CD14-positive monocyte (primary cell): ENCODE results near the gene CHAD. TPM values are rescaled to one million over a fixed set of nuclear protein-coding genes. Genes with fewer than 3 reads are reported as not detected.

Experiments used
- DNase-seq, 3 donors: peaks; one replicate each; pipeline ENCODE4 v3.0.0-alpha.2; 2011 to 2022
- H2AFZ ChIP-seq: 2 replicates; pipeline ENCODE4 v1.6.0; 2012; ENCODE audit warnings: mild to moderate bottlenecking, low read depth, low read length, inconsistent platforms; ENCODE audit not compliant: insufficient read depth, poor library complexity, severe bottlenecking
- H3K27ac ChIP-seq, 2 donors: 1 replicate in 1 of 2; 2 replicates in 1 of 2; pipeline ENCODE4 v1.5.1; 2012 to 2013; ENCODE audit warnings: low read length in 2 of 2, control low read depth in 1 of 2, inconsistent platforms in 1 of 2, low read depth in 1 of 2, mild to moderate bottlenecking in 1 of 2
- H3K27me3 ChIP-seq, 2 donors: one replicate each; pipeline versions ENCODE4 v1.6.0 to v1.6.1; 2011 to 2013; ENCODE audit warnings: low read length in 2 of 2; ENCODE audit not compliant: control insufficient read depth in 2 of 2, insufficient read depth in 2 of 2
- H3K36me3 ChIP-seq, 2 donors: replicated peaks in 1 of 2; 1 replicate in 1 of 2; 2 replicates in 1 of 2; pipeline versions ENCODE4 v1.5.1 to v1.6.1; 2012 to 2013; ENCODE audit warnings: low read length in 2 of 2, control low read depth in 1 of 2, inconsistent platforms in 1 of 2, mild to moderate bottlenecking in 1 of 2; ENCODE audit not compliant: insufficient read depth in 2 of 2, control insufficient read depth in 1 of 2
- H3K4me1 ChIP-seq, 2 donors: 1 replicate in 1 of 2; 2 replicates in 1 of 2; pipeline versions ENCODE4 v1.5.1 to v1.6.1; 2012 to 2013; ENCODE audit warnings: low read length in 2 of 2, control low read depth in 1 of 2, inconsistent platforms in 1 of 2, mild to moderate bottlenecking in 1 of 2, moderate library complexity in 1 of 2; ENCODE audit not compliant: insufficient read depth in 2 of 2, control insufficient read depth in 1 of 2
- H3K4me2 ChIP-seq: replicated peaks from 2 replicates; pipeline ENCODE3; 2012; ENCODE audit warnings: low read length, moderate library complexity, mild to moderate bottlenecking; ENCODE audit not compliant: poor library complexity, severe bottlenecking; ENCODE audit errors: extremely low read depth
- H3K4me3 ChIP-seq, 3 experiments: fragments of 200-600 bp in 1 of 3; sonication (generic) in 1 of 3; replicated peaks in 1 of 3; 1 replicate in 2 of 3; 2 replicates in 1 of 3; pipeline ENCODE4 v1.5.1; 2011 to 2013; ENCODE audit warnings: low read length in 3 of 3, mild to moderate bottlenecking in 3 of 3, control low read depth in 2 of 3, low read depth in 2 of 3, inconsistent platforms in 1 of 3, moderate library complexity in 1 of 3
- H3K79me2 ChIP-seq: 2 replicates; pipeline ENCODE4 v1.6.0; 2012; ENCODE audit warnings: mild to moderate bottlenecking, control low read depth, inconsistent platforms, low read length, moderate library complexity; ENCODE audit not compliant: insufficient read depth
- H3K9ac ChIP-seq: 2 replicates; pipeline ENCODE4 v1.6.0; 2017; ENCODE audit warnings: low read length, mild to moderate bottlenecking; ENCODE audit not compliant: insufficient read depth, poor library complexity, severe bottlenecking
- H3K9me3 ChIP-seq, 2 donors: replicated peaks in 1 of 2; 1 replicate in 1 of 2; 2 replicates in 1 of 2; pipeline versions ENCODE4 v1.5.1 to v1.6.1; 2012 to 2013; ENCODE audit warnings: low read length in 2 of 2, control low read depth in 1 of 2; ENCODE audit not compliant: control insufficient read depth in 1 of 2, insufficient read depth in 1 of 2
- H4K20me1 ChIP-seq: 2 replicates; pipeline ENCODE4 v1.6.0; 2012; ENCODE audit warnings: mild to moderate bottlenecking, low read length, control low read depth, moderate library complexity; ENCODE audit not compliant: insufficient read depth
- H3K27ac Mint-ChIP-seq, 7 donors: one replicate each; pipeline ENCODE4 v1.8.0; 2020; ENCODE audit warnings: mild to moderate bottlenecking in 7 of 7, mixed read lengths in 7 of 7, moderate library complexity in 6 of 7, inconsistent platforms in 2 of 7
- H3K27me3 Mint-ChIP-seq, 3 donors: one replicate each; pipeline ENCODE4 v1.8.0; 2021 to 2022; ENCODE audit warnings: low read depth in 3 of 3, mild to moderate bottlenecking in 3 of 3, mixed read lengths in 3 of 3, moderate library complexity in 3 of 3, inconsistent platforms in 1 of 3
- H3K36me3 Mint-ChIP-seq, 2 donors: one replicate each; pipeline ENCODE4 v1.8.0; 2020; ENCODE audit warnings: mixed read lengths in 2 of 2, inconsistent platforms in 1 of 2, mild to moderate bottlenecking in 1 of 2
- H3K4me1 Mint-ChIP-seq: one replicate; pipeline ENCODE4 v1.8.0; 2020; ENCODE audit warnings: mild to moderate bottlenecking, mixed read lengths
- H3K4me3 Mint-ChIP-seq, 2 donors: one replicate each; pipeline ENCODE4 v1.8.0; 2020; ENCODE audit warnings: mild to moderate bottlenecking in 2 of 2, mixed read lengths in 2 of 2, moderate library complexity in 1 of 2
- H3K9me3 Mint-ChIP-seq, 7 donors: one replicate each; pipeline ENCODE4 v1.8.0; 2020 to 2022; ENCODE audit warnings: mixed read lengths in 7 of 7, mild to moderate bottlenecking in 6 of 7, moderate library complexity in 6 of 7, inconsistent platforms in 2 of 7
- WGBS: methylation state at CpG from one replicate; pipeline ENCODE4 v1.1.5; 2013; ENCODE audit warnings: missing lambda C conversion rate; ENCODE audit not compliant: insufficient coverage; 5-methylcytosine and 5-hydroxymethylcytosine counted together
- intact Hi-C, 2 donors: fragments of 100-400 bp; cut with micrococcal nuclease; formaldehyde crosslinking; loops; one replicate each; pipeline versions ENCODE4 v1.15.0 to v1.15.1; 2023
- polyA plus RNA-seq, 3 donors: library from polyadenylated mRNA; depleted of rRNA in 1 of 3; unstranded in 2 of 3; stranded (reverse) in 1 of 3; fragments of 300-500 nt in 2 of 3; fragments of >200 nt in 1 of 3; fragmentation: Illumina TruSeq in 2 of 3; gene quantifications; 1 replicate in 2 of 3; 2 replicates in 1 of 3; pipeline ENCODE4 v1.2.3, GENCODE V29; 2012 to 2021
- TF ChIP-seq, protein P1 (sequence below): fragments of 200-600 bp; IDR thresholded peaks from one replicate; pipeline ENCODE4 v1.8.0; 2022; ENCODE audit warnings: antibody characterized with exemption, mild to moderate bottlenecking

The CHAD gene
- polyA plus RNA-seq, 3 donors = not detected

DNA sequence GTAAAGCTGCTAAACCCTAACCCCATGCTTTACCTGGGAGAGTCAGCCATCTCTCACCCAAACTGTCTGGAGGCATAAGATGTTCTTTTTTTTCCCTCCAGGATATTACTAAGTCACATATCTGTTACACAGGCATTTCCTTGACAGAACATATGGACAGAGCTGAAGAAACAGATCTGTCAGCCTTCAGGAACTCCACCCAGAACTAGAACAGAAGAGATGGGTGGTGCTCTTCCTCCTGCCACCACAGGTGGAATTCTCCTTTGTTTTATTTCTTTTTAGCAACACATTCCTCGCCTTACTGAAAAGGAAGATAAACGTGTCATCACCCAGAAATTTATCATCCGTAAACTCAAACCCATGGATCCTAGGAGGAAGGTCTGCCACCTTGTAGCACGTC, 48.3 kb upstream of the CHAD start:
- Mint-ChIP-seq H3K27me3 (peaks cover 1 to 4% (median 2%) of the 10 kb centered on the region in 3 donors), H3K27ac (no peak overlapping the region), H3K36me3 (no peaks in the 10 kb centered on the region), H3K4me3 (no peak overlapping the region), H3K4me1 (peaks cover 6% of the 10 kb centered on the region), H3K9me3 (no peaks in the 10 kb centered on the region)
- TF ChIP-seq, protein P1, sequence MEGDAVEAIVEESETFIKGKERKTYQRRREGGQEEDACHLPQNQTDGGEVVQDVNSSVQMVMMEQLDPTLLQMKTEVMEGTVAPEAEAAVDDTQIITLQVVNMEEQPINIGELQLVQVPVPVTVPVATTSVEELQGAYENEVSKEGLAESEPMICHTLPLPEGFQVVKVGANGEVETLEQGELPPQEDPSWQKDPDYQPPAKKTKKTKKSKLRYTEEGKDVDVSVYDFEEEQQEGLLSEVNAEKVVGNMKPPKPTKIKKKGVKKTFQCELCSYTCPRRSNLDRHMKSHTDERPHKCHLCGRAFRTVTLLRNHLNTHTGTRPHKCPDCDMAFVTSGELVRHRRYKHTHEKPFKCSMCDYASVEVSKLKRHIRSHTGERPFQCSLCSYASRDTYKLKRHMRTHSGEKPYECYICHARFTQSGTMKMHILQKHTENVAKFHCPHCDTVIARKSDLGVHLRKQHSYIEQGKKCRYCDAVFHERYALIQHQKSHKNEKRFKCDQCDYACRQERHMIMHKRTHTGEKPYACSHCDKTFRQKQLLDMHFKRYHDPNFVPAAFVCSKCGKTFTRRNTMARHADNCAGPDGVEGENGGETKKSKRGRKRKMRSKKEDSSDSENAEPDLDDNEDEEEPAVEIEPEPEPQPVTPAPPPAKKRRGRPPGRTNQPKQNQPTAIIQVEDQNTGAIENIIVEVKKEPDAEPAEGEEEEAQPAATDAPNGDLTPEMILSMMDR = no peak
- Histone ChIP-seq H3K36me3 (no peaks in the 10 kb centered on the region), H3K27ac (no peak overlapping the region), H3K4me2 (no peak overlapping the region), H2AFZ (no peak overlapping the region), H3K9me3 (no peaks in the 10 kb centered on the region), H3K4me3 (no peak overlapping the region), H3K9ac (no peak overlapping the region), H3K27me3 (no peaks in the 10 kb centered on the region), H4K20me1 (no peaks in the 10 kb centered on the region), H3K4me1 (no peaks in the 10 kb centered on the region), H3K79me2 (no peaks in the 10 kb centered on the region)
- intact Hi-C loops = no loop called here
- 93% methylated on average over 4 of the region's 4 CpGs for WGBS
- DNase-seq = no peak

DNA sequence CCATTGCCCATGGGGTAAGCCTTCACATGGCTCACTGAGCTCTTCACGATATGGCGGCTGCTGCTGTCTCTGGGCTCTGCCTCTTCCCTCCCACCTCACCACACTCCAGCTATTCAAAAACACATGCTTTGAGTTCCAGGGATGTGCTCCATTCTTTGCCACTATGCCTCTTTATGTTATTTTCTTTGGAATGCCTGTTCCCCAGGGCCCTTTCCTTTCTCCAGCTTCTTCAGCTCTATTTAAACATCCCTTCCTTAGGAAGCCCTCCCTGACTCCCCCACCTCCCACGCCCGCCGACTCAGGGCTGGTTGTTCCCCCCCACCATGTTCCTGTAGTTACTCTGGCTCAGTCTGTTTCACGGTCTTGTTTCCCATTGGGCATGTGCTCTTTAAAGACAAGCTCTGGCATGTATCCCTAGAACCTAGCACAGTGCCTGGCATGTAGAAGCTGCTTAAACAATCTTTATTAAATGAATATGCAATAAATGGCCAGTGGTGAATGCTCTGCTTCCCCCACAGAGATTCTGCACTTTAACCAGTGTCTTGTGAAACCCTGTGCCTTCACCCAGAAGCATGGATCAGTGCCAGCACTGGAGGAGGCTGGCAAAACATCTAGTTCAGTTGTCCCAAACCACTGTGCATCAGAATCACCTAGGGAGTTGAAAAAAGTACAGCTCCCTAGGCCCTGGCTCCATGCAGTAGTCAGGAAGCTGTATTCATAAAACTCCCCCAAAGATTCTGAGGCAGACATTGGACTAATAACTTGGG, 46.4 kb upstream of the CHAD start:
- Mint-ChIP-seq H3K4me1 (peaks cover 13% of the 10 kb centered on the region), H3K4me3 (no peak overlapping the region), H3K36me3 (no peaks in the 10 kb centered on the region), H3K9me3 (no peaks in the 10 kb centered on the region), H3K27me3 (peaks cover 0 to 2% (median 2%) of the 10 kb centered on the region in 3 donors), H3K27ac (no peak overlapping the region)
- Histone ChIP-seq H3K27ac (no peak overlapping the region), H2AFZ (no peak overlapping the region), H3K4me3 (no peak overlapping the region), H3K9ac (no peak overlapping the region), H3K27me3 (no peaks in the 10 kb centered on the region), H3K36me3 (no peaks in the 10 kb centered on the region), H3K79me2 (no peaks in the 10 kb centered on the region), H3K4me2 (no peak overlapping the region), H3K9me3 (no peaks in the 10 kb centered on the region), H3K4me1 (no peaks in the 10 kb centered on the region), H4K20me1 (no peaks in the 10 kb centered on the region)
- DNase-seq = no peak
- TF ChIP-seq, protein P1 = no peak
- WGBS = 86% methylated on average over 6 of the region's 6 CpGs
- intact Hi-C loops = no loop called here
